Measurements from ENCODE around the gene SFTPB. TPM values are rescaled to one million over a fixed set of nuclear protein-coding genes. Genes with fewer than 3 reads are reported as not detected.

SFTPB gene
- 0.07 to 0.28 TPM (median 0.16 TPM) in 4 of 5 replicates, not detected in the other for total RNA-seq (2022; extraction: Qiagen RNA extraction; ENCODE audit: low read depth)

GRCh38 chr2:85668009-85668856 lies at the start of gene SFTPB:
Gene SFTPB, minus strand, starts transcription at chr2:85668199. Its CDS starts 16 bp downstream, at chr2:85668183.

GRCh38 chr2:85694052-85695025 lies 26.3 kb upstream of the SFTPB start, which contains the start of gene GNLY:
Gene GNLY, plus strand, starts transcription at chr2:85694358. Its CDS starts 61 bp downstream, at chr2:85694419.

DNA sequence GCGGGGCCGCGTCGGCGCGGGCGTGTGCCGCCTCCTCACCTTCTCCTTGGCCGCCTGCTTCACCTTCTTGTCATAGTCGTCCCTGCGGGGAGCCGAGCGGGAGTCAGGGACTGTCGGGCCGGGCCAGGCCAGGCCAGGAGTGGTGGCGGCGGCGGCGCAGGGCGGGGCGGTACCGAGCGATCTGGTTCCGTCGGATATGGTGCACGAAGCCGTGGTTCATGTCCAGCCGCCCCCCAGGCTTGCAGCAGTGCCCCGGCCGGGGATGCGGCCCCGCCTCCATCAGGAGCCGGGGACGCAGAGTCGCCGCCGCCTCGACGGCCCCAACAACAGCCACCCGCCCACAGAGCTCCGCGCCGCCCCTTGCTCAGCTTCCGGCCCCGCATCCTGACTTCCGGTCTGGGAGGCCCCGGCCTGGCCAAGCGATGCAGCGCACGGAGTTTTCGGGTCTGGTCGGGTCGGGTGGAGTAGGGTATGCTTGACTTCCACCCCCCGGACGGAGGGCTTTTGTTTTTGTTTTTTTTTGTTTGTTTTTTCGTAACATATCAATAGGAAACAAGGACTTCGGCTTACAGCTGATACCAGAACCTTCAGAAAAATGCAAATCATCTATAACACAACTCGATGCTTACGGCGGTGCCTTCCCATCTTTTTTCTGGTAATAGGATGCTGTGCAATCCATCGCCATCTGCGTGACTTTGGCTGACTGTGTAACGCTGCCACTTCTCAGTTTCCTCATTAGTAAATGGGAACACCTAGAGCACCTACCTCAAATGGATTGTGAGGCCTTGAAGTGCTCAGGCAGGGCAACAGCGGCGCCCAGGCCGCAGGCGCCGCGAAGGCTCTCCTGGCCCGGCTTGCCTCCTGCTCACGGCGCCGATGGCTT lies 56.1 kb downstream of the SFTPB start, which contains the start of gene C2orf68:
Gene C2orf68, minus strand, starts transcription at position 362 of the 883 bp plus-strand sequence. Its CDS starts 82 bp downstream, at position 280.

Other genes starting within 250 kb of the SFTPB start
- 0.60 to 1.2 TPM (median 0.83 TPM) in 5 replicates for gene SH2D6, start 249.5 kb downstream of the SFTPB start, total RNA-seq (2022; extraction: Qiagen RNA extraction; ENCODE audit: low read depth)
- gene MAT2A, start 129.0 kb downstream of the SFTPB start, total RNA-seq (2022; extraction: Qiagen RNA extraction; ENCODE audit: low read depth), result 446 to 524 TPM (median 495 TPM) in 5 replicates
- 39.4 to 45.2 TPM (median 45.0 TPM) in 5 replicates for gene GGCX, start 106.7 kb downstream of the SFTPB start, total RNA-seq (2022; extraction: Qiagen RNA extraction; ENCODE audit: low read depth)
- gene VAMP8, start 90.6 kb downstream of the SFTPB start, total RNA-seq (2022; extraction: Qiagen RNA extraction; ENCODE audit: low read depth), result 12.9 to 20.2 TPM (median 16.3 TPM) in 5 replicates
- 0.15 TPM in 1 of 5 replicates, not detected in the others for gene VAMP5, start 83.8 kb downstream of the SFTPB start, total RNA-seq (2022; extraction: Qiagen RNA extraction; ENCODE audit: low read depth)
- 182 to 196 TPM (median 191 TPM) in 5 replicates for gene RNF181, start 72.5 kb downstream of the SFTPB start, total RNA-seq (2022; extraction: Qiagen RNA extraction; ENCODE audit: low read depth)
- gene TMEM150A, start 65.5 kb downstream of the SFTPB start, total RNA-seq (2022; extraction: Qiagen RNA extraction; ENCODE audit: low read depth), result 9.3 to 13.0 TPM (median 12.3 TPM) in 5 replicates
- 16.8 to 28.0 TPM (median 26.6 TPM) in 5 replicates for gene C2orf68, start 56.1 kb downstream of the SFTPB start, total RNA-seq (2022; extraction: Qiagen RNA extraction; ENCODE audit: low read depth)
- gene USP39, start 52.0 kb downstream of the SFTPB start, total RNA-seq (2022; extraction: Qiagen RNA extraction; ENCODE audit: low read depth), result 67.9 to 77.8 TPM (median 71.8 TPM) in 5 replicates
- gene GNLY, start 26.2 kb upstream of the SFTPB start, total RNA-seq (2022; extraction: Qiagen RNA extraction; ENCODE audit: low read depth), result 0.54 TPM in 1 of 5 replicates, not detected in the others
- gene ATOH8, start 85.8 kb upstream of the SFTPB start, total RNA-seq (2022; extraction: Qiagen RNA extraction; ENCODE audit: low read depth), result 3.6 to 7.1 TPM (median 4.5 TPM) in 5 replicates
- gene ST3GAL5, start 220.8 kb upstream of the SFTPB start, total RNA-seq (2022; extraction: Qiagen RNA extraction; ENCODE audit: low read depth), result 31.0 to 37.1 TPM (median 35.8 TPM) in 5 replicates

All from A549 treated with DMSO at 1 μM for 4 hours (cell line).